Thyroid gland (tissue), 4 donors: ENCODE measurements around the gene MIEF1.

Experiments used
- POLR2A ChIP-seq, 2 donors: fragments of 450-650 bp; IDR thresholded peaks; one replicate each; pipeline ENCODE4 v1.6.1; 2017; ENCODE audit warnings: antibody characterized with exemption in 2 of 2, mild to moderate bottlenecking in 2 of 2, moderate library complexity in 1 of 2
- TF ChIP-seq, protein P1 (sequence below), 6 experiments: fragments of 200-600 bp in 3 of 6; fragments of 450-650 bp in 3 of 6; sonication (generic) in 3 of 6; IDR thresholded peaks; one replicate each; pipeline ENCODE4 v1.5.1; 2016 to 2019; ENCODE audit warnings: antibody characterized with exemption in 6 of 6, mild to moderate bottlenecking in 2 of 6, inconsistent platforms in 1 of 6, moderate library complexity in 1 of 6

DNA sequence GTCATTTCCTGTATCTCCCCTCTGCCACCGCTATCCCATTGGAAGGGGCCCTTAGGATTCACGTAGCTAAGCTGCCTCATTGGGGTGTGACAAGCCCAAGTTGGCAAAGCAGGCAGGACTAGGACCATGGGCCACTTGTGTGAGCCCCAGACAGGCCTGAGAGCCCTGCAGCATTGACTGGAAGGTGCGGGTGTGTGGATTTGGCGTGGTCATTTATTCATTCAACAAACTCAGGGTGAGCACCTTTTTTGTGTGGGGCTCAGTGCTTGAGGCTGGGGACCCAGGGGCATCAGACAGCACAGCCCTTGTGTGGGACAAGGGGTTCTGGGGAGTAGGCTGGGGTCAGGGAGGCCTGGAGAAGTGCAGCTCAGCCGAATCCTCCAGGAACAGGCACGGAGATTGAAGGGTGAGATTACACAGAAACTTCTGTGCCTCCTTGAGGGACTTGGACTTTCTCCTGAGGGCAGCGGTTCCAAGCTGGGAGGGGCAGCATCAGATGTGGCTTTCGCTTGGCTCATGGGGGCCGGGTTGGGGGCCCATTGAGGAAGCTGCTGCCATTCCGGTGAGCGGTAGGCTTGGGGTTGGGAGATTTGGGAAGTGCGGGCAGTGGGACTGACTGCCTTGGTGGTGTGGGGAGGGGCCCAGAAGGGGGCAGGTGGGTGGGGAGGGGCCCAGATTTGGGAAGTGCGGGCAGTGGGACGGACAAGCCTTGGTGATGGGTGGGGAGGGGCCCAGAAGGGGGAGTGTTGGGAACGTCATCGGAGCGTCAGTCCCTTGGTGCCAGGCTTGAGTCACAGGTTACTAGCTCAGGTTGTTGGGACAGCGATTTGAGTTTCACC lies 33.4 kb upstream of the MIEF1 start:
- TF ChIP-seq POLR2A (IDR thresholded peaks at IDR 0.05): no peak
- TF ChIP-seq, protein P1, sequence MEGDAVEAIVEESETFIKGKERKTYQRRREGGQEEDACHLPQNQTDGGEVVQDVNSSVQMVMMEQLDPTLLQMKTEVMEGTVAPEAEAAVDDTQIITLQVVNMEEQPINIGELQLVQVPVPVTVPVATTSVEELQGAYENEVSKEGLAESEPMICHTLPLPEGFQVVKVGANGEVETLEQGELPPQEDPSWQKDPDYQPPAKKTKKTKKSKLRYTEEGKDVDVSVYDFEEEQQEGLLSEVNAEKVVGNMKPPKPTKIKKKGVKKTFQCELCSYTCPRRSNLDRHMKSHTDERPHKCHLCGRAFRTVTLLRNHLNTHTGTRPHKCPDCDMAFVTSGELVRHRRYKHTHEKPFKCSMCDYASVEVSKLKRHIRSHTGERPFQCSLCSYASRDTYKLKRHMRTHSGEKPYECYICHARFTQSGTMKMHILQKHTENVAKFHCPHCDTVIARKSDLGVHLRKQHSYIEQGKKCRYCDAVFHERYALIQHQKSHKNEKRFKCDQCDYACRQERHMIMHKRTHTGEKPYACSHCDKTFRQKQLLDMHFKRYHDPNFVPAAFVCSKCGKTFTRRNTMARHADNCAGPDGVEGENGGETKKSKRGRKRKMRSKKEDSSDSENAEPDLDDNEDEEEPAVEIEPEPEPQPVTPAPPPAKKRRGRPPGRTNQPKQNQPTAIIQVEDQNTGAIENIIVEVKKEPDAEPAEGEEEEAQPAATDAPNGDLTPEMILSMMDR (IDR thresholded peaks at IDR 0.05): no peak
